Mucosa of rectum (tissue), 2 donors: Measurements from ENCODE around the gene GPANK1.

Source experiments
- H3K27ac ChIP-seq, 2 donors: one replicate each; pipeline ENCODE4 v1.7.0; 2013; ENCODE audit warnings: inconsistent platforms in 2 of 2, low read depth in 2 of 2, low read length in 2 of 2
- H3K27me3 ChIP-seq, 2 donors: one replicate each; pipeline ENCODE4 v1.7.0; 2013; ENCODE audit warnings: low read length in 2 of 2; ENCODE audit not compliant: control insufficient read depth in 2 of 2, insufficient read depth in 2 of 2
- H3K36me3 ChIP-seq, 2 donors: one replicate each; pipeline ENCODE4 v1.7.0; 2013; ENCODE audit warnings: low read length in 2 of 2; ENCODE audit not compliant: control insufficient read depth in 2 of 2, insufficient read depth in 2 of 2
- H3K4me1 ChIP-seq, 2 donors: one replicate each; pipeline ENCODE4 v1.7.0; 2013; ENCODE audit warnings: low read length in 2 of 2, mild to moderate bottlenecking in 1 of 2; ENCODE audit not compliant: control insufficient read depth in 2 of 2, insufficient read depth in 2 of 2
- H3K4me3 ChIP-seq, 2 donors: one replicate each; pipeline ENCODE4 v1.7.0; 2013; ENCODE audit warnings: low read length in 2 of 2
- H3K9ac ChIP-seq, 2 donors: one replicate each; pipeline ENCODE4 v1.7.0; 2013; ENCODE audit warnings: low read length in 2 of 2, low read depth in 1 of 2, mild to moderate bottlenecking in 1 of 2
- H3K9me3 ChIP-seq, 2 donors: one replicate each; pipeline ENCODE4 v1.7.0; 2013; ENCODE audit warnings: low read length in 2 of 2; ENCODE audit not compliant: control insufficient read depth in 2 of 2
- donor health status: healthy.
- donor health status: Normal muscosa, but diverticular disease.

The GPANK1 gene

DNA sequence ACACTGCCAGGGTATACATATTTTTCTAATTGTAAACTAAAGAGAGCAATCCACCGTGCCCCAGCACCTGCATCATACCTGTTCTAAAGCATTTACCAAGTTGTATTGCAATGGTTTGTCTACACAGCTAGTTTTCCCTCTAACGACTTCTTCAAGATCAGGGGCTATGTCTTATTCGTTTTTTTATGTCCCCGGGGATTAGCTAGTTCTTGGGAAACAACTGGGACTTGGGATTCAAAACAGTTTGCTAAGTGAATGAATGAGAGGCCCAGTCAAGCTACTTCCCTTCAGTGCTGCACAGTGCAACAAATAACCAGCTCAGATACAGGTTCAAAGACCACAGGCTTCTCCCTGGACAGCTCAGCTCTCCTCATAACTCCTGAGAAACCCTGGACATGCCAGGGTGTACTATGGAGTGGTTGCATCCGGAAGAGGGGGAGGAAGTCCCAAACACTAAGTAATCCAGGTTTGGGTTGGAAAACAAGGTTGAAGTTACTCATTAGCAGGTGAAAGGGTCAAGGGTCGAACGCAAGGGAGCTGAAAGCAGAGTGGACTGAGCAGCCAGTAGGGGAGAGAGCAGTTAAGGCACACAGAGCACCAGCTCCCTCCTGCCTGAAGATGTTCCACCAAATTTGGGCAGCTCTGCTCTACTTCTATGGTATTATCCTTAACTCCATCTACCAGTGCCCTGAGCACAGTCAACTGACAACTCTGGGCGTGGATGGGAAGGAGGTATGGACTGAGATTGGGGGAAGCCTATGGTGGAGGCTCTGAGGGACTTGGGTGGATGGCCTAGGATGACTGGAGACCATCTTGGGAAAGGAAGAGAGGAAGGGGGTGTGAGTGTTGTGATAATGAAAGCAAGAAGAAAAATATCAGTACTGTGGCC, 9.2 kb downstream of the GPANK1 start, which contains the start of gene APOM:
Gene APOM, plus strand, starts transcription at position 546 of the 889 bp plus-strand sequence. Its CDS starts 73 bp downstream, at position 619.
- peak within 1 kb of the TSS in 1 of 2 donors; percentile 42 for H3K4me3 ChIP-seq
- H3K27ac ChIP-seq = no peak within 1 kb of the TSS
- H3K4me1 ChIP-seq = peaks cover 40 to 46% of the 10 kb centered on the region in 2 donors
- H3K9me3 ChIP-seq = no peaks in the 10 kb centered on the region
- H3K27me3 ChIP-seq = no peaks in the 10 kb centered on the region
- H3K9ac ChIP-seq = peak within 1 kb of the TSS in 1 of 2 donors; percentile 5
- H3K36me3 ChIP-seq = peaks cover 4 to 31% of the 10 kb centered on the region in 2 donors

DNA sequence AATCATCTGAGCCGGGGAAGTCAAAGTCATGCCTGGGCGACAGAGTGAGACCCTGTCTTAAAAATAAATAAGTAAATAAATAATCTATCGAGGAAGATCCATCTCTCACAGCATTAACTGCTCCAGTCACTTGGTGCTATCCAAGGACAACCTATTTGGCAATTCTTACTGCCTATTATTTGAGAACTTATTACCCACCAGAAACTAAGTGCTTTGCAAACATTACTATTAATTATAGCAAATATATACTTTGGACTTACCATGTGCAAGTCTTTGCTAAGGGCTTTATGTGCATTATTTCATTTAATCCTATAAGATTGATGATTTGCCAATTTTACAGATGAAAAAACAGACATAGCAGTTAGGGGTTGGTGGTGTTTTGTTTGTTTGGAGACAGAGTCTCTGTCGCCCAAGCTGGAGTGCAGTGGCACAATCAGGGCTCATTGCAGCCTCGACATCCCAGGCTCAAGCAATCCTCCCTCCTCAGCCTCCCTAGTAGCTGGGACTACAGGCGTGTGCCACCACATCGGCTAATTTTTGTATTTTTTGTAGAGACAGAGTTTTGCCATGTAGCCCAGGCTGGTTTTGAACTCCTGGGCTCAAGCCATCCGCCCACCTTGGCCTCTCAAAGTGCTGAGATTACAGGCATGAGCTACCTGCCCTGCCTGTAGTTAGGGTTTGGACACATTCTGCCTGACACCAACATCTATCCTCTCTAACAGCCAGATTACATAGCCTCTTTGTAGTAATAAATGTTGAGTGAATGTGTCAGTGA, 10.0 kb downstream of the GPANK1 start:
- H3K4me3 ChIP-seq = no peak overlapping the region
- no peaks in the 10 kb centered on the region for H3K27me3 ChIP-seq
- no peak overlapping the region for H3K9ac ChIP-seq
- peaks cover 4 to 31% of the 10 kb centered on the region in 2 donors for H3K36me3 ChIP-seq
- H3K27ac ChIP-seq = no peak overlapping the region
- H3K4me1 ChIP-seq = peaks cover 40 to 43% of the 10 kb centered on the region in 2 donors
- no peaks in the 10 kb centered on the region for H3K9me3 ChIP-seq

DNA sequence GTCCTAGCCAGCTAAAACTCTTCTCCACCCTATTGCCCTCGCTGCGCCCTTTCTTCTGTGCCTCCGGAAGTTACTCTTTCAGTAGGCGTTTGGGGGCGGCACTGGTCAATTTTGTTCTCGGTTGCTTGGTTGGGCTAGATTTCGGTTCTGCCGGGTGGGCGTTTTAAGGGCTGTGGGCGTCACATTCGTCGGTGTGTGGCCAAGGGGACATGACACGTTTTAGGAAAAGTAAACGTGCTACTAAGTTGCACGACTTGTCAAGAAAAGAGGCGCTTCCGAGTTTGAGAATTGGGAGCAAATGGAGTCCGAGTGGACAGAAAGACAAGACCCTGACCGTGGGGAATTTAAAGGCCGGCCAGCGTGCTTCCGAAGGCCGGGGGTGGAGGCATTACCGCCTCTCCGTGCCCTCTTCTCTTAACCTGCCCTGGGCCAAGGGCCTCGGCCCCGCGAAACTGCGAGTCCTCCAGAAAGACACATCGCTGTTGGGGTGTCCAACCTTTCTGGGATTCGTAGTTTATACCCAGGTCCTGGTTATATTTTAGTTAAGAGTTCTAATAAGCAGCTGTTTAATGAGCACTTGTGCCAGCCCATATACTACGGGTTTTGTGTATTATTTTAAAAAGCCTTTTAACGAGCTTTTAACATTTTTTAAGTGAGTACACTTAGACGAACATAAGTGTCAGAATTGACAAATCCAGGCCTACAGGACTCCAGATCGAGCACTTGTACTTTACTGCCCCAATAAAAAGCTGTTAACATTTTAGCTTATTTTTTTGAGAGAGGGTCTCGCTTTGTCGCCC, 11.7 kb downstream of the GPANK1 start:
- Histone ChIP-seq H3K9ac (peak overlapping the region; percentile 78 to 93), H3K36me3 (peaks cover 19 to 41% of the 10 kb centered on the region in 2 donors), H3K27me3 (no peaks in the 10 kb centered on the region), H3K9me3 (no peaks in the 10 kb centered on the region), H3K27ac (peak overlapping the region; percentile 94), H3K4me1 (peaks cover 24 to 28% of the 10 kb centered on the region in 2 donors), H3K4me3 (peak overlapping the region; percentile 98 to 100)

DNA sequence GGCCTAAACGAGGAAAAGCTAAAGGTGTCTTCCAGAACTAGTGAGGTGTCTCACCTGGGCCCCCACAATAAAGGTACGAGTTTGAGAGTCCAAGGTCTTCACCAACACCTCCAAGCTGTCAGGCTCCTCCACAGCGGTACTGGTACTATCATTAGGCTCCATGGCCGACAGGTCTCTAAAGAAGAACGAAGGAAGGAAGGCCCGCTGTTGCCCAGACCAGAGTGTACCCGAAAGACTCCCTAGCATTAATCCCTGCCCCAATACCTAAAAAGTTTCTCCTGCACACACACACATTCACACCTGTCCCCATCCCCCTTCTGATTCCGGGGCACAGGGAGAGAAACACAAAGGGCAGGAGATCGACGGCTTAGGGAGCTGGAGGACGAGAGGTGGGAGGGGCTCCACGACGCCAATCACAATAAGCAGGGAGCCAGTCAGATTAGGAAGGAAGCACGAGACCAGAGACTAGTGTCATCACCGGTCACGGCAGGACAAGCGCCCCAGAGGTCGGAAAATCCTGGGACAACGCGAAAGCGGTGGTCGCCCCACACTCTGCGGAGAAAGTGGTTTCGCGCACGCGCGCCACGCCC, 13.1 kb downstream of the GPANK1 start:
- H3K36me3 ChIP-seq = peaks cover 31 to 42% of the 10 kb centered on the region in 2 donors

DNA sequence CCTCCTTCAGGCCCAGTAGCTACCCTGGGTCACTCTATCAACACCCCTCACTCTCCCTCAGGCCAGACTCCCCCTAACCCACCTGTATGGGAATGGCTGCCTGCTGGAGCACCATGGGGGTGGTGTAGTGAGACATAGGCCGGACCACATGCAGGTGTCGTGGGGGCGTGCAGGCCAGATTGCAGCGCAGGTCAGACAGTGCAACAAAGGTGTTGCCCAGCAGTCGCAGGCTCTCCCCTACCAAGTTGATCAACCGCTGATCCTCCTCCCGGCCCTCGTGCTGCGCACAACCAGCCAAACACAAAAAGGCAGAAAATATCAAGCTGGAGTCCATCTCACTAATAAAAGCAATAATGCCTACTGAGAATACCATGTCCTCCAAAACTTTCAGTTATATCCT, 19.5 kb downstream of the GPANK1 start:
- peaks cover 83 to 85% of the 10 kb centered on the region in 2 donors for H3K36me3 ChIP-seq
- no peaks in the 10 kb centered on the region for H3K9me3 ChIP-seq
- H3K4me1 ChIP-seq = no peaks in the 10 kb centered on the region
- no peaks in the 10 kb centered on the region for H3K27me3 ChIP-seq
- H3K4me3 ChIP-seq = no peak overlapping the region
- H3K27ac ChIP-seq = no peak overlapping the region
- H3K9ac ChIP-seq = no peak overlapping the region

More for the DNA sequence above, 13.1 kb downstream of the GPANK1 start:
- Histone ChIP-seq H3K4me1 (peaks cover 23 to 27% of the 10 kb centered on the region in 2 donors), H3K27ac (peak overlapping the region; percentile 94), H3K27me3 (no peaks in the 10 kb centered on the region), H3K9me3 (no peaks in the 10 kb centered on the region), H3K9ac (peak overlapping the region; percentile 78 to 93), H3K4me3 (peak overlapping the region; percentile 98 to 100)

DNA sequence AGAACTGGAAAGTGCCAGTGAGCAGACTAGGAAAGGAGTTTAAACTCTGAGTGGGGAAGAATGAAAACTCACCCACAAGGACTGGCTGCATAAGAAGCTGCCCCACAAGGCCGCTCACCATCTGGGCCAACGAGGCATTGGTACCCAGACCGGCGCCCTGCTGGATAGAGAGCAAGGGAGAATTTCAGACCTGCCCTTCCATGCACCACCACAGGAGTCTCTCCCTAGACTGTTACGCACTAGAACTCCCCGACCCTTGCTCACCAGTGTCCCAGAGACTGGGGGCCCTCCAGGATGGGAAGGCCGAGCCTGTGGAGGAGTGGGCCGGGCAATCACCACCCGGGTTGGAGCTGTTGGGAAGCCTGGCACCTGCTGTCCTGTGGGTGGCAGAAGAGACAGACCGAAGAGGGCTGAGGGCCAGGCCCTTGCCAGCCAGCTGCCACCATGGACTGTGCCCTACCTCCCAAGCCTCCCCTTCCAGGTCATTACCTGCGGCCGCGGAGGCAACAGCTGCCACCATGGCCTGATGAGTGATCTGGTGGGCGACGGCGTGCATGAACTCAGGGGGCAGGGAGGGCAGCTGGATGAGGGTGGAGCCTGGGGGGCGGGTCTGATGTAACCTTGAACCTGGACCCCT, 20.9 kb downstream of the GPANK1 start:
- Histone ChIP-seq H3K9ac (no peak overlapping the region), H3K36me3 (peaks cover 89 to 91% of the 10 kb centered on the region in 2 donors), H3K4me1 (no peaks in the 10 kb centered on the region), H3K4me3 (no peak overlapping the region), H3K27ac (no peak overlapping the region), H3K9me3 (no peaks in the 10 kb centered on the region), H3K27me3 (no peaks in the 10 kb centered on the region)

DNA sequence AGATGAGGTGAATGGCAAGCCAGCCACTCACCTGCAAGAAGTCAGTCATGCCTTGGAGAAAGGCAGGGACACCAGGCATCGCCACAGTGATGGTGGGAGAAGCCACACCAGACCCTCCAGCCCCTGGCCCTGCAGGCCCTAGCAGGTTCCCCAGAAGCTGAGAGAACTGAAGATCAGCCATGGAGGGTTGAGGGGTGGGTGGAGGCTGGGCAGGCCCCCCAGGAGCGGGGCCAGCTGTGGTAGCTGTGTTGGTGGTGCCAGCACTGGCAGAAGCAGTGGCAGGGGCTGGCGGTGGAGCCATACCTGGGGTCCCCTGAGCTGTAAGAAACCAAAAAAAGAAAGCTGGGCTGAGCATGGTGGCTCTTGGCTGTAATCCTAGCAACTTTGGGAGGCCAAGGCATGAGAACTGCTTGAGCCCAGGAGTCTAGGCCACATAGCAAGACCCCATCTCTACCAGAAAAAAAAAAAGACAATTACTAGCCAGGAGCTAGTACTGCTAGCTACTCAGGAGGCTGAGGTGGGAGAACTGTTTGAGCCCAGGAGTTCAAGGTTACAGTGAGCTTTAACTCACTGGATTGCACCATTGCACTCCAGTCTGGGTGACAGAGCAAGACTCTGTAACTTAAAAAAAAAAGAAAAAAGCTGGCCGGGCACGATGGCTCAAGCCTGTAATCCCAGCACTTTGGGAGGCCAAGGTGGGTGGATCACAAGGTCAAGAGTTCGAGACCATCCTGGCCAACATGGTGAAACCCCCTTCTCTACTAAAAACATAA, 21.8 kb downstream of the GPANK1 start:
- H3K4me1 ChIP-seq = no peaks in the 10 kb centered on the region
- H3K27ac ChIP-seq = no peak overlapping the region
- H3K4me3 ChIP-seq = no peak overlapping the region
- H3K36me3 ChIP-seq = peaks cover 84 to 85% of the 10 kb centered on the region in 2 donors
- H3K9ac ChIP-seq = no peak overlapping the region
- H3K9me3 ChIP-seq = no peaks in the 10 kb centered on the region
- H3K27me3 ChIP-seq = no peaks in the 10 kb centered on the region

DNA sequence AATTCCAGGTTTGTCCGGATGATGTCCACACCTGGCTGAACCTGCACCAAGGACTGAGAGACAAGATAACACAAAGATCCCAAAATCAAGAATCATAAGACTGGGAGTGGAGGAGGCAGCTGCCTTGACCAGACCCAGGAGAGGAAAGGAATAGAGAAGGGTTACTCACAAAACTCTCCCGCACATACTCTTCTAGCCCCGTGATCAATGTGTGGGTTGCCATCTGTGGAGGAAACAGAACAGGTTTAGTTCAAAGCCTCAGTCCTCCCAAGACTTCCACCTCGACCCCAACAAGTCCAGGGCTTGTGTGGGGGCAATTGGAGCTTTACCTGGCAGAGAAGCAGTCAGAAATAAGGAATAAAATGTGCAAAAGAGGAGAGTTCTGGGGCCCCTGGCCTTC, 23.4 kb downstream of the GPANK1 start:
- Histone ChIP-seq H3K4me3 (no peak overlapping the region), H3K27ac (no peak overlapping the region), H3K9me3 (no peaks in the 10 kb centered on the region), H3K4me1 (no peaks in the 10 kb centered on the region), H3K27me3 (no peaks in the 10 kb centered on the region), H3K36me3 (peaks cover 80 to 87% of the 10 kb centered on the region in 2 donors), H3K9ac (no peak overlapping the region)
